Measurements from ENCODE around the gene AKR1C8.

DNA sequence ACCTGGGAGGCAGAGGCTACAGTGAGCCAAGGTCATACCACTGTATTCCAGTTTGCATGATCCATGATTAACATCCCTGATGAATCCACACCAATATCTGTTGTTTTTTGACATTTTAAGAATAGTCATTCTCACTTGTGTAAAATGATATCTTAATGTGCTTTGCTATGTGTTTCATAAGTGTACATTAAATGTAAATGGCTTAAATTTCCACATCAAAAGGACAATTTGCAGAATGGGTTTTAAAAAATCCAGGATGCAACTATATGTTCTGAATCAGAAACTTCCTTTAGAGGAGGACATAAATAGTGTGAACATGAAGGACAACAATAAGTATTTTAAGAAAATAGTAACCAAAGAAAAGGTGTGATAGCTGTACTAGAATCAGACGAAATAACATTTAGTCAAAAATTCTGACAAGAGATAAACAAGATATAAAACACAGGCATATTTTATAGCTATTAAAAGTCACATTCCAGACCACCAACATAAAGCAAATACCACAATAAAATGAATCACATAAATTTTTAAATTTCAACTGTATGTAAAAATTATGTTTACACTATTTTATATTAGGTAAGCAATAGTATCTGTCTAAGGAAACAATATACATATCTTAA, 48.4 kb downstream of the AKR1C8 start:
- TF ChIP-seq POLR2AphosphoS5 (IDR thresholded peaks at IDR 0.05; ENCODE audit: insufficient read depth, low read depth, low read length) = no peak
- TF ChIP-seq MYC (IDR thresholded peaks at IDR 0.05; ENCODE audit: low read depth, low read length) = no peak
- TF ChIP-seq, protein P1, sequence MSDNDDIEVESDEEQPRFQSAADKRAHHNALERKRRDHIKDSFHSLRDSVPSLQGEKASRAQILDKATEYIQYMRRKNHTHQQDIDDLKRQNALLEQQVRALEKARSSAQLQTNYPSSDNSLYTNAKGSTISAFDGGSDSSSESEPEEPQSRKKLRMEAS (IDR thresholded peaks at IDR 0.05; ENCODE audit: insufficient read depth, insufficient read length) = no peak
- TF ChIP-seq, protein P2, sequence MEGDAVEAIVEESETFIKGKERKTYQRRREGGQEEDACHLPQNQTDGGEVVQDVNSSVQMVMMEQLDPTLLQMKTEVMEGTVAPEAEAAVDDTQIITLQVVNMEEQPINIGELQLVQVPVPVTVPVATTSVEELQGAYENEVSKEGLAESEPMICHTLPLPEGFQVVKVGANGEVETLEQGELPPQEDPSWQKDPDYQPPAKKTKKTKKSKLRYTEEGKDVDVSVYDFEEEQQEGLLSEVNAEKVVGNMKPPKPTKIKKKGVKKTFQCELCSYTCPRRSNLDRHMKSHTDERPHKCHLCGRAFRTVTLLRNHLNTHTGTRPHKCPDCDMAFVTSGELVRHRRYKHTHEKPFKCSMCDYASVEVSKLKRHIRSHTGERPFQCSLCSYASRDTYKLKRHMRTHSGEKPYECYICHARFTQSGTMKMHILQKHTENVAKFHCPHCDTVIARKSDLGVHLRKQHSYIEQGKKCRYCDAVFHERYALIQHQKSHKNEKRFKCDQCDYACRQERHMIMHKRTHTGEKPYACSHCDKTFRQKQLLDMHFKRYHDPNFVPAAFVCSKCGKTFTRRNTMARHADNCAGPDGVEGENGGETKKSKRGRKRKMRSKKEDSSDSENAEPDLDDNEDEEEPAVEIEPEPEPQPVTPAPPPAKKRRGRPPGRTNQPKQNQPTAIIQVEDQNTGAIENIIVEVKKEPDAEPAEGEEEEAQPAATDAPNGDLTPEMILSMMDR (IDR thresholded peaks at IDR 0.05; ENCODE audit: extremely low read depth in 1 of 2, insufficient read depth in 1 of 2, low read depth in 1 of 2, low read length in 2 of 2) = no peak
- TF ChIP-seq POLR2A (IDR thresholded peaks at IDR 0.05; ENCODE audit: low read depth, low read length) = no peak
- TF ChIP-seq FOS (IDR thresholded peaks at IDR 0.05; ENCODE audit: borderline replicate concordance, insufficient read depth, low read length) = no peak
